ENCODE data around the gene CEP128.

DNA sequence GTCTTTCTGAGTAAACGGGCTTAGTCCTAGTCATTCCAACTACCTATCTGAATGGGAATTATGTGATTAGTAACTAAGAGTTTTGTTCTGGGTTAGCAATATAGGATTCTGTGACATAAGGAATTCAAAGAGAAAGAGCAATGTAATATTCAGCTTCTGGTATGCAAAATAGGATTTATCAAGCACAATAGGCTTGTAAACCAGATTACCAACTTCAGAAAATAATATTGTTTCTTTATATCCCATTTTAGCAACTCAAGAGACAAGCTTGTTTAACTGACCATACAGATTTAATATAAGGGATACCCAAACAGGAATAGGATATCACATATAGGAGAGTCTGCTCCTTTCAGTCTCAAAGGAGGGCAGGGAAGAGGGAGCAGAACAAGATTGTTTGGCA, 240.9 kb downstream of the CEP128 start:
- TF ChIP-seq, protein P1, sequence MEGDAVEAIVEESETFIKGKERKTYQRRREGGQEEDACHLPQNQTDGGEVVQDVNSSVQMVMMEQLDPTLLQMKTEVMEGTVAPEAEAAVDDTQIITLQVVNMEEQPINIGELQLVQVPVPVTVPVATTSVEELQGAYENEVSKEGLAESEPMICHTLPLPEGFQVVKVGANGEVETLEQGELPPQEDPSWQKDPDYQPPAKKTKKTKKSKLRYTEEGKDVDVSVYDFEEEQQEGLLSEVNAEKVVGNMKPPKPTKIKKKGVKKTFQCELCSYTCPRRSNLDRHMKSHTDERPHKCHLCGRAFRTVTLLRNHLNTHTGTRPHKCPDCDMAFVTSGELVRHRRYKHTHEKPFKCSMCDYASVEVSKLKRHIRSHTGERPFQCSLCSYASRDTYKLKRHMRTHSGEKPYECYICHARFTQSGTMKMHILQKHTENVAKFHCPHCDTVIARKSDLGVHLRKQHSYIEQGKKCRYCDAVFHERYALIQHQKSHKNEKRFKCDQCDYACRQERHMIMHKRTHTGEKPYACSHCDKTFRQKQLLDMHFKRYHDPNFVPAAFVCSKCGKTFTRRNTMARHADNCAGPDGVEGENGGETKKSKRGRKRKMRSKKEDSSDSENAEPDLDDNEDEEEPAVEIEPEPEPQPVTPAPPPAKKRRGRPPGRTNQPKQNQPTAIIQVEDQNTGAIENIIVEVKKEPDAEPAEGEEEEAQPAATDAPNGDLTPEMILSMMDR (IDR thresholded peaks at IDR 0.05), result no peak
- TF ChIP-seq POLR2A (IDR thresholded peaks at IDR 0.05), result no peak
